Cardiac septum (tissue), 1 donor: ENCODE data around the gene ULBP2. TPM values are rescaled to one million over a fixed set of nuclear protein-coding genes. Genes with fewer than 3 reads are reported as not detected.
"Not testable (repeated sequence)": the region's sequence is repeated elsewhere in the genome, so short reads cannot be mapped to it uniquely, and the experiment has no call there.

ENCODE experiments used
- DNase-seq: peaks from one replicate; pipeline ENCODE4 v3.0.0-alpha.2; 2020; ENCODE audit warnings: low spot score
- intact Hi-C: fragments of 100-400 bp; cut with DNase I; formaldehyde crosslinking; loops from one replicate; pipeline ENCODE4 v1.14.0; 2022
- total RNA-seq: library from RNA; stranded (reverse); fragmentation: NEBNext Ultra II Directional; extraction: Animal tissue kit (Norgen Biotek cat#: 25700); gene quantifications from one replicate; pipeline ENCODE4 v1.2.1, GENCODE V29; 2021
- donor health status: DM: no; HTN: no; CAD: no.

The ULBP2 gene
- total RNA-seq, 1 donor from 2014 or later, result 1.1 TPM

GRCh38 chr6:149924206-149924932 lies 17.4 kb upstream of the ULBP2 start:
- DNase-seq, result peak; percentile 63
- intact Hi-C loops, result loop anchor here (2.0 kb wide), 2 partner anchors 60 to 90 kb away; partner anchors contain the start of gene LRP11

- intact Hi-C loops, result loop anchor here (2.0 to 5.0 kb wide), 3 partner anchors 60 to 208 kb away; partner anchors contain the start of genes LATS1 and LRP11
Measured at GRCh38 chr6:149924933-149925252, 16.9 kb upstream of the ULBP2 start.

GRCh38 chr6:149925253-149925973 lies 16.4 kb upstream of the ULBP2 start:
- intact Hi-C loops, result loop anchor here (2.0 to 5.0 kb wide), 3 partner anchors 61 to 208 kb away; partner anchors contain the start of genes LATS1 and LRP11
- peak; percentile 76 for DNase-seq

More at GRCh38 chr6:149924933-149925252, 16.9 kb upstream of the ULBP2 start:
- DNase-seq, result no peak

- intact Hi-C loops, result loop anchor here (2.0 to 5.0 kb wide), 3 partner anchors 61 to 209 kb away; partner anchors contain the start of genes LATS1 and LRP11
Measured at GRCh38 chr6:149925974-149926777, 15.6 kb upstream of the ULBP2 start.

GRCh38 chr6:149927025-149927424 lies 14.8 kb upstream of the ULBP2 start:
- intact Hi-C loops, result loop anchor here (5.0 kb wide), 1 partner anchor 210 kb away; the partner anchor contains the start of gene LATS1
- DNase-seq, result not testable (repeated sequence)

More at GRCh38 chr6:149925974-149926777, 15.6 kb upstream of the ULBP2 start:
- peak; percentile 92 for DNase-seq

GRCh38 chr6:149929422-149929821 lies 12.4 kb upstream of the ULBP2 start:
- intact Hi-C loops, result loop anchor here (5.0 kb wide), 1 partner anchor 212 kb away; the partner anchor contains the start of gene LATS1
- no peak for DNase-seq

GRCh38 chr6:149931501-149931900 lies 10.3 kb upstream of the ULBP2 start:
- DNase-seq, result no peak
- intact Hi-C loops, result no loop called here

- DNase-seq, result no peak
- intact Hi-C loops, result no loop called here
Measured at GRCh38 chr6:149933036-149933435, 8.8 kb upstream of the ULBP2 start.

GRCh38 chr6:149933461-149933860 lies 8.4 kb upstream of the ULBP2 start:
- intact Hi-C loops, result no loop called here
- peak; percentile 61 for DNase-seq

GRCh38 chr6:149934249-149935156 lies 7.3 kb upstream of the ULBP2 start:
- intact Hi-C loops, result loop anchor here (2.0 kb wide), 1 partner anchor 82 kb away; no protein-coding TSS in a partner anchor
- peak; percentile 67 for DNase-seq

GRCh38 chr6:149935246-149935645 lies 6.6 kb upstream of the ULBP2 start:
- DNase-seq, result no peak
- intact Hi-C loops, result loop anchor here (2.0 kb wide), 1 partner anchor 82 kb away; no protein-coding TSS in a partner anchor

GRCh38 chr6:149935668-149936067 lies 6.1 kb upstream of the ULBP2 start:
- peak; percentile 29 for DNase-seq
- intact Hi-C loops, result loop anchor here (2.0 kb wide), 1 partner anchor 81 kb away; no protein-coding TSS in a partner anchor

GRCh38 chr6:149936743-149937142 lies 5.1 kb upstream of the ULBP2 start:
- intact Hi-C loops, result no loop called here

GRCh38 chr6:149938013-149938570 lies 3.7 kb upstream of the ULBP2 start:
- DNase-seq, intact Hi-C loops: not testable (repeated sequence)

More at GRCh38 chr6:149936743-149937142, 5.1 kb upstream of the ULBP2 start:
- no peak for DNase-seq

- peak; percentile 68 for DNase-seq
- intact Hi-C loops, result no loop called here
Measured at GRCh38 chr6:149938571-149939355, 3.1 kb upstream of the ULBP2 start.

- intact Hi-C loops, result no loop called here
- peak; percentile 17 for DNase-seq
Measured at GRCh38 chr6:149939356-149939648, 2.5 kb upstream of the ULBP2 start.

GRCh38 chr6:149939909-149940671 lies 1.7 kb upstream of the ULBP2 start:
- peak; percentile 39 for DNase-seq
- intact Hi-C loops, result loop anchor here (2.0 kb wide), 1 partner anchor 65 kb away; no protein-coding TSS in a partner anchor
